Fibroblast of lung (primary cell): ENCODE results near the gene ASAP2. TPM values are rescaled to one million over a fixed set of nuclear protein-coding genes. Genes with fewer than 3 reads are reported as not detected.

Source experiments
- DNase-seq, 2 donors: peaks; one replicate each; pipeline versions ENCODE4 v3.0.0 to v3.0.0-alpha.2; 2010; ENCODE audit warnings: low read depth in 2 of 2
- H2AFZ ChIP-seq: 2 replicates; pipeline ENCODE4 v1.5.1; 2012; ENCODE audit warnings: low read length, control low read depth, inconsistent platforms
- H3K27ac ChIP-seq: 2 replicates; pipeline ENCODE4 v1.5.1; 2011; ENCODE audit warnings: low read length, control low read depth; ENCODE audit not compliant: insufficient read depth
- H3K27me3 ChIP-seq: 2 replicates; pipeline ENCODE4 v1.5.1; 2011; ENCODE audit warnings: mild to moderate bottlenecking, low read length; ENCODE audit not compliant: control insufficient read depth, insufficient read depth
- H3K36me3 ChIP-seq: 2 replicates; pipeline ENCODE4 v1.5.1; 2011; ENCODE audit warnings: low read length; ENCODE audit not compliant: control insufficient read depth, insufficient read depth
- H3K4me1 ChIP-seq: 2 replicates; pipeline ENCODE4 v1.5.1; 2011; ENCODE audit warnings: low read length; ENCODE audit not compliant: control insufficient read depth, insufficient read depth; ENCODE audit errors: extremely low read depth
- H3K4me2 ChIP-seq: 2 replicates; pipeline ENCODE4 v1.5.1; 2011; ENCODE audit warnings: low read length, control low read depth; ENCODE audit not compliant: insufficient read depth; ENCODE audit errors: extremely low read depth
- H3K4me3 ChIP-seq, 4 experiments: fragments of 200-600 bp in 1 of 4; sonication (generic) in 1 of 4; replicated peaks in 1 of 4; 2 replicates each; pipeline ENCODE4 v1.5.1; 2011 to 2016; ENCODE audit warnings: low read length in 4 of 4, low read depth in 3 of 4, mild to moderate bottlenecking in 3 of 4, control low read depth in 2 of 4, inconsistent platforms in 1 of 4, mixed read lengths in 1 of 4; ENCODE audit not compliant: insufficient read depth in 1 of 4; ENCODE audit errors: control extremely low read depth in 1 of 4
- H3K79me2 ChIP-seq: 2 replicates; pipeline ENCODE4 v1.5.1; 2012; ENCODE audit warnings: mild to moderate bottlenecking, low read length, inconsistent platforms; ENCODE audit not compliant: control insufficient read depth, insufficient read depth
- H3K9ac ChIP-seq: 2 replicates; pipeline ENCODE4 v1.5.1; 2011; ENCODE audit warnings: mild to moderate bottlenecking, low read length, control low read depth; ENCODE audit not compliant: insufficient read depth
- H3K9me3 ChIP-seq: 2 replicates; pipeline ENCODE4 v1.5.1; 2012; ENCODE audit warnings: low read depth, low read length; ENCODE audit not compliant: control insufficient read depth, insufficient read depth
- H4K20me1 ChIP-seq: 2 replicates; pipeline ENCODE4 v1.5.1; 2011; ENCODE audit warnings: low read length; ENCODE audit not compliant: control insufficient read depth, insufficient read depth; ENCODE audit errors: extremely low read depth
- EZH2 ChIP-seq: IDR thresholded peaks from 2 replicates; pipeline ENCODE4 v1.5.1; 2012; ENCODE audit warnings: low read length, control low read depth, mild to moderate bottlenecking; ENCODE audit errors: missing control alignments
- polyA plus RNA-seq, 2 donors: library from polyadenylated mRNA; depleted of rRNA in 1 of 2; stranded (reverse) in 1 of 2; unstranded in 1 of 2; fragments of >200 nt; gene quantifications; 2 replicates each; pipeline ENCODE4 v1.2.1, GENCODE V29; 2011 to 2012; ENCODE audit warnings: missing spikeins in 1 of 2
- total RNA-seq: library from RNA; depleted of rRNA; stranded (reverse); fragments of >200 nt; gene quantifications from 2 replicates; pipeline ENCODE4 v1.2.1, GENCODE V29; 2014
- TF ChIP-seq, protein P1 (sequence below), 2 donors: IDR thresholded peaks in 1 of 2; conservative IDR thresholded peaks in 1 of 2; 1 replicate in 1 of 2; 2 replicates in 1 of 2; pipeline ENCODE4 v1.5.1; 2011 to 2012; ENCODE audit warnings: low read length in 2 of 2, control low read depth in 1 of 2, inconsistent platforms in 1 of 2, low read depth in 1 of 2, mild to moderate bottlenecking in 1 of 2

The ASAP2 gene
- total and polyA plus RNA-seq, 2 donors (not counting 1 experiment from before 2014, with no cell fraction given): 19.2 to 19.9 TPM

DNA sequence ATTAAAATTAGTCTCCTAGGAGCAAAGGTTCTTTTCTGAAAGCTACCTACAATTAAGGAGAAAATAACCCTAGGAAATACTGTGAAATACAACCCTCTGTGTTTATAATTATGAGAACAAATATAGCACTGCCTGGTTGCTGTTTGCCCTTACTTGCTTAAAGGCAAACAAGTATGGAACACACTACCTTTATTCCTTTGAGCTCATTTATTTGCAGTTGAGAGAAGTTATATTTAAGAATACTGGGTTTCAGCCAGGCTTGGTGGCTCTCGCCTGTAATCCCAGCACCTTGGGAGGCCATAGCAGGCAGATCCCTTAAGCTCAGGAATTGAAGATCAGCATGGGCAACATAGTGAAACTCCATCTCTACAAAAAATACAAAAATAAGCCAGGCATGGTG, 244.6 kb downstream of the ASAP2 start:
- Histone ChIP-seq H3K27ac (no peak overlapping the region), H3K4me3 (no peak overlapping the region), H3K9ac (no peak overlapping the region), H4K20me1 (no peaks in the 10 kb centered on the region), H3K4me1 (no peaks in the 10 kb centered on the region), H3K4me2 (no peak overlapping the region), H3K79me2 (no peaks in the 10 kb centered on the region), H3K27me3 (no peaks in the 10 kb centered on the region), H3K9me3 (no peaks in the 10 kb centered on the region), H2AFZ (no peak overlapping the region), H3K36me3 (peaks cover 6% of the 10 kb centered on the region)
- TF ChIP-seq, protein P1, sequence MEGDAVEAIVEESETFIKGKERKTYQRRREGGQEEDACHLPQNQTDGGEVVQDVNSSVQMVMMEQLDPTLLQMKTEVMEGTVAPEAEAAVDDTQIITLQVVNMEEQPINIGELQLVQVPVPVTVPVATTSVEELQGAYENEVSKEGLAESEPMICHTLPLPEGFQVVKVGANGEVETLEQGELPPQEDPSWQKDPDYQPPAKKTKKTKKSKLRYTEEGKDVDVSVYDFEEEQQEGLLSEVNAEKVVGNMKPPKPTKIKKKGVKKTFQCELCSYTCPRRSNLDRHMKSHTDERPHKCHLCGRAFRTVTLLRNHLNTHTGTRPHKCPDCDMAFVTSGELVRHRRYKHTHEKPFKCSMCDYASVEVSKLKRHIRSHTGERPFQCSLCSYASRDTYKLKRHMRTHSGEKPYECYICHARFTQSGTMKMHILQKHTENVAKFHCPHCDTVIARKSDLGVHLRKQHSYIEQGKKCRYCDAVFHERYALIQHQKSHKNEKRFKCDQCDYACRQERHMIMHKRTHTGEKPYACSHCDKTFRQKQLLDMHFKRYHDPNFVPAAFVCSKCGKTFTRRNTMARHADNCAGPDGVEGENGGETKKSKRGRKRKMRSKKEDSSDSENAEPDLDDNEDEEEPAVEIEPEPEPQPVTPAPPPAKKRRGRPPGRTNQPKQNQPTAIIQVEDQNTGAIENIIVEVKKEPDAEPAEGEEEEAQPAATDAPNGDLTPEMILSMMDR (conservative IDR thresholded peaks at IDR 0.05 in 1 of 2, IDR thresholded peaks at IDR 0.05 in 1 of 2; ENCODE audit: low read depth in 1 of 2, low read length in 2 of 2): no peak
- TF ChIP-seq EZH2: no peak
- no peak for DNase-seq

Other genes starting within 250 kb of the ASAP2 start
- gene MBOAT2, start 203.1 kb upstream of the ASAP2 start, total RNA-seq: 36.0 and 46.4 TPM in 2 replicates
- gene MBOAT2, start 203.1 kb upstream of the ASAP2 start, polyA plus RNA-seq: 44.8 and 68.3 TPM in 2 replicates
- gene ITGB1BP1, start 216.7 kb downstream of the ASAP2 start, total RNA-seq: 44.4 and 44.6 TPM in 2 replicates
- 107 and 131 TPM in 2 replicates for gene ITGB1BP1, start 216.7 kb downstream of the ASAP2 start, polyA plus RNA-seq
- gene CPSF3, start 216.8 kb downstream of the ASAP2 start, total RNA-seq: 46.2 and 53.0 TPM in 2 replicates
- 48.6 and 54.1 TPM in 2 replicates for gene CPSF3, start 216.8 kb downstream of the ASAP2 start, polyA plus RNA-seq